Smooth muscle cell (in vitro differentiated cells): ENCODE results near the gene TAGAP. TPM values are rescaled to one million over a fixed set of nuclear protein-coding genes. Genes with fewer than 3 reads are reported as not detected.

Experiments
- DNase-seq: peaks from one replicate; lab custom pipeline; 2025; ENCODE audit not compliant: unreplicated experiment; lab: John Stamatoyannopoulos, UW
- H2AFZ ChIP-seq: fragments of 200-600 bp; sonication (generic); 2 replicates; pipeline ENCODE4 v1.6.0; 2016; ENCODE audit warnings: antibody characterized with exemption, low read depth, mild to moderate bottlenecking
- H3F3A ChIP-seq: fragments of 200-600 bp; sonication (generic); 2 replicates; pipeline ENCODE4 v1.6.0; 2017; ENCODE audit warnings: antibody characterized with exemption, low read depth
- H3K27ac ChIP-seq: fragments of 200-600 bp; sonication (generic); 2 replicates; pipeline ENCODE4 v1.5.1; 2016; ENCODE audit warnings: low read depth, mild to moderate bottlenecking
- H3K27me3 ChIP-seq: fragments of 200-600 bp; sonication (generic); 2 replicates; pipeline ENCODE4 v1.6.1; 2016; ENCODE audit warnings: low read depth, mild to moderate bottlenecking
- H3K36me3 ChIP-seq: fragments of 200-600 bp; sonication (generic); 2 replicates; pipeline ENCODE4 v1.5.1; 2016; ENCODE audit warnings: low read depth
- H3K4me1 ChIP-seq: fragments of 200-600 bp; sonication (generic); 2 replicates; pipeline ENCODE4 v1.5.1; 2016; ENCODE audit warnings: low read depth
- H3K4me2 ChIP-seq: fragments of 200-600 bp; sonication (generic); 2 replicates; pipeline ENCODE4 v1.6.0; 2016; ENCODE audit warnings: mild to moderate bottlenecking
- H3K4me3 ChIP-seq: fragments of 200-600 bp; sonication (generic); 2 replicates; pipeline ENCODE4 v1.5.1; 2016; ENCODE audit warnings: mild to moderate bottlenecking
- H3K79me2 ChIP-seq: fragments of 200-600 bp; sonication (generic); 2 replicates; pipeline ENCODE4 v1.6.0; 2016; ENCODE audit warnings: low read depth, mild to moderate bottlenecking
- H3K9ac ChIP-seq: fragments of 200-600 bp; sonication (generic); 2 replicates; pipeline ENCODE4 v1.6.0; 2016; ENCODE audit warnings: low read depth
- H3K9me3 ChIP-seq: fragments of 200-600 bp; sonication (generic); replicated peaks from 2 replicates; pipeline ENCODE4 v1.5.1; 2016; ENCODE audit warnings: low read depth
- H4K20me1 ChIP-seq: fragments of 200-600 bp; sonication (generic); 2 replicates; pipeline ENCODE4 v1.6.0; 2016; ENCODE audit warnings: low read depth
- WGBS: methylation state at CpG from one replicate; pipeline ENCODE4 v1.1.7; 2016; ENCODE audit warnings: low lambda C conversion rate; 5-methylcytosine and 5-hydroxymethylcytosine counted together
- polyA plus RNA-seq: library from polyadenylated mRNA; unstranded; fragments of >200 nt; fragmentation: Nextera tagmentation; extraction: Ambion mirVana; gene quantifications from 2 replicates; pipeline ENCODE4 v1.2.1, GENCODE V29; 2016
- total RNA-seq: library from RNA; depleted of rRNA; stranded (reverse); fragments of >200 nt; gene quantifications from 2 replicates; pipeline ENCODE4 v1.2.3, GENCODE V29; 2014
- TF ChIP-seq, protein P1 (sequence below): fragments of 200-600 bp; sonication (generic); IDR thresholded peaks from 2 replicates; pipeline ENCODE4 v1.5.1; 2017; ENCODE audit warnings: borderline replicate concordance, mild to moderate bottlenecking, antibody characterized with exemption; ENCODE audit not compliant: insufficient read depth, poor library complexity, severe bottlenecking

The TAGAP gene
- total and polyA plus RNA-seq, 2 experiments from 2014 or later = not detected

DNA sequence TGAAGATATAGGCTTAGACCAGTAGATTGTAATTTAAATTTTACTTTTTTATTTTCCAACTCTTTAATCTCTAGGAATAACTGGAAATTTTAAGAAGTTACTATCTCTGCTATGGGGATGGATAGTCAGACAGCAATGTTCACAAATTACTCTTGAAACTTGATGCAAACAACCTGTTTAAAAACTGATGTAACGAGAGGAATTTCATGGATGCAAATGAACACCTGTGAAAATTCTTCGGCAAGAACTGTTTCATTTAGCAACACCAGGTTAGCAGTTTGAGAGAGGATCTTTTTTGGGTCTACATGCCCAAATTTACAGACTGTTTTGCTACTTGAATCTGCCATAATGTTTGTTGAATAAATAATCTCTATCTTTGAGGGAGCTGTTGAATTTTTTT lies 24.8 kb downstream of the TAGAP start:
- Histone ChIP-seq H4K20me1 (no peaks in the 10 kb centered on the region), H3F3A (no peaks in the 10 kb centered on the region), H3K36me3 (no peaks in the 10 kb centered on the region), H3K4me2 (no peak overlapping the region), H3K9ac (no peak overlapping the region), H3K4me3 (no peak overlapping the region), H3K27me3 (no peaks in the 10 kb centered on the region), H3K9me3 (no peaks in the 10 kb centered on the region), H3K27ac (no peak overlapping the region), H3K4me1 (no peaks in the 10 kb centered on the region), H2AFZ (no peak overlapping the region), H3K79me2 (no peaks in the 10 kb centered on the region)
- 93% methylated on average over 2 of the region's 2 CpGs for WGBS
- TF ChIP-seq, protein P1, sequence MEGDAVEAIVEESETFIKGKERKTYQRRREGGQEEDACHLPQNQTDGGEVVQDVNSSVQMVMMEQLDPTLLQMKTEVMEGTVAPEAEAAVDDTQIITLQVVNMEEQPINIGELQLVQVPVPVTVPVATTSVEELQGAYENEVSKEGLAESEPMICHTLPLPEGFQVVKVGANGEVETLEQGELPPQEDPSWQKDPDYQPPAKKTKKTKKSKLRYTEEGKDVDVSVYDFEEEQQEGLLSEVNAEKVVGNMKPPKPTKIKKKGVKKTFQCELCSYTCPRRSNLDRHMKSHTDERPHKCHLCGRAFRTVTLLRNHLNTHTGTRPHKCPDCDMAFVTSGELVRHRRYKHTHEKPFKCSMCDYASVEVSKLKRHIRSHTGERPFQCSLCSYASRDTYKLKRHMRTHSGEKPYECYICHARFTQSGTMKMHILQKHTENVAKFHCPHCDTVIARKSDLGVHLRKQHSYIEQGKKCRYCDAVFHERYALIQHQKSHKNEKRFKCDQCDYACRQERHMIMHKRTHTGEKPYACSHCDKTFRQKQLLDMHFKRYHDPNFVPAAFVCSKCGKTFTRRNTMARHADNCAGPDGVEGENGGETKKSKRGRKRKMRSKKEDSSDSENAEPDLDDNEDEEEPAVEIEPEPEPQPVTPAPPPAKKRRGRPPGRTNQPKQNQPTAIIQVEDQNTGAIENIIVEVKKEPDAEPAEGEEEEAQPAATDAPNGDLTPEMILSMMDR = no peak
- DNase-seq = no peak

DNA sequence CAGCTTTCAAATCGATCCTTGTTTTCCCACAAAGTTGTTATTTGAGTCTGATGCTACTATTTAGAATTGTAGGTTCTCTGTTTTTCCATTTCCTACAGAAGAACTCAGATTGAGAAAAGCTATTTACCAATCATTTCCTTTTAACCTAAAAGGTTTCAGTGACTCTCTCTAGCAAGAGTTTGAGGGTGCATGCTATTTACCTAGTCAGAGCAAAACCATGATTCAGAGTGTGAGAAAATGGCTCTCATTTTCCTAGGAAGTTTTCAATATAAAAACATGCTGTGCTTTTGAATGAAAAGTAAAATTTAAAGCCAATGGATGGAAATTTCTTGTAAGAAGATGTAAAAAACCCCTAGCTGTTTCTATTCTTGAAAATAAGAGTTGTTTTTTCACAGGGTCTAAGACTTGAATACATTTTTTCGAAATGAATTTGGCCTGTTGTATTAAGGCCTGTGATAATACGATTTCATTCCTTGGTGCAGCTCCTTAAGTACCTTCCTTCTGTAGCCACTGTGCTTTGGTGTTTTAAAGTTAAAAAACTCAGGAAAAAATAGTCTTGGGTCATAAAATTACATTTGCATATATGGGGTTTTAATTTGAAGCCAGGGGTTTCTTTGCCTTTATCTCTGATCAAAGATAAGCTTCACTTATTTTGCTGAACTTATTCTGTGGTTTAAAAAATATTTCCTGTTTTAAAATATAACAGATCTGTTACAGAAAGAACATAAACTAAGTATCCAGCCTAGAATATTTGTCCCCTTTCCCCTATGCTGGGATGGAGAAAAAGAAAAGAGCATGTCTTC lies 26.8 kb downstream of the TAGAP start:
- H3K4me3 ChIP-seq = no peak overlapping the region
- H3K9ac ChIP-seq = no peak overlapping the region
- H3K9me3 ChIP-seq = no peaks in the 10 kb centered on the region
- no peak overlapping the region for H2AFZ ChIP-seq
- no peaks in the 10 kb centered on the region for H3K4me1 ChIP-seq
- no peaks in the 10 kb centered on the region for H3K27me3 ChIP-seq
- H3K36me3 ChIP-seq = no peaks in the 10 kb centered on the region
- no peak for DNase-seq
- no peak overlapping the region for H3K27ac ChIP-seq
- H3K79me2 ChIP-seq = no peaks in the 10 kb centered on the region
- no peak overlapping the region for H3K4me2 ChIP-seq
- WGBS = 83% methylated on average over 3 of the region's 3 CpGs
- no peaks in the 10 kb centered on the region for H3F3A ChIP-seq
- TF ChIP-seq, protein P1 = no peak
- H4K20me1 ChIP-seq = no peaks in the 10 kb centered on the region

DNA sequence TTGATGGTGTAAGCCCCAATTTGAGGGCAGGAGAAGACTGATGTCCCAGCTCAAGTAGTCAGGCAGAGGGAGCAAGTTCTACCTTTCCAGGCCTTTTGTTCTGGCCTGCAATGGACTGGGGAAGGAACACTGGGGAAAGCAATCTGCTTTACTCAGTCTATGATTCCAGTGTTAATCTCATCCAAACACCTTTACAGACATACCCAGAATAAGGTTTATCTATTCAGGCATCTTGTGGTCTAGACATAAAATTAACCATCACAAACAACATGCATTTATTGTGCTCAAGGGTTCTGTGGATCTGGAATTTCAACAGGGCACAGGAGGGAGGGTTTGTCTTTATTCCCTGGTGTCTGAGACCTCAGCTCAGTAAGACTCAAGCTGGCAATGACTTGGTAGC lies 30.4 kb downstream of the TAGAP start:
- H3K4me3 ChIP-seq = no peak overlapping the region
- H2AFZ ChIP-seq = no peak overlapping the region
- H3K9me3 ChIP-seq = no peaks in the 10 kb centered on the region
- no peaks in the 10 kb centered on the region for H3K79me2 ChIP-seq
- H3K27me3 ChIP-seq = no peaks in the 10 kb centered on the region
- no peak overlapping the region for H3K4me2 ChIP-seq
- DNase-seq = no peak
- H4K20me1 ChIP-seq = no peaks in the 10 kb centered on the region
- H3K4me1 ChIP-seq = no peaks in the 10 kb centered on the region
- TF ChIP-seq, protein P1 = no peak
- no peaks in the 10 kb centered on the region for H3F3A ChIP-seq
- H3K9ac ChIP-seq = no peak overlapping the region
- H3K36me3 ChIP-seq = no peaks in the 10 kb centered on the region
- H3K27ac ChIP-seq = no peak overlapping the region

DNA sequence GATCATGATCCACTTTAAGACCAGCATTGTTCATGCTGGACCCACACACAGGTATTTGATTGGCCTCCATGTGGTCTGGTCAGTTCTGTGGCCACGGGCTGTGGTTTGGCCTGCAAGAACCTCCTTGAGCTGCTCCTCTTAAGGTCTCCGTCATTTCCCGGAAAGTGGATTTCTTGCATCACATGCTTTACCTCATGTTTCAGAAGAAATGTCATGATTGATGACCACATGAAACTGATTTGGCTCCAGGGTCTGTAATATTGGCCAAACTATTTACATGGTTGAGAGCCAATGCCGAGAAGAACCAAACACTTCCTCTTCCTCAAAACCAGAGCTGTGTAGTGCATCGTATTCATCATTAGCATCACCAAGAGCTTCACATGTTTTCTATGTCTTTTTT lies 31.6 kb downstream of the TAGAP start:
- H3K4me1 ChIP-seq = no peaks in the 10 kb centered on the region
- no peaks in the 10 kb centered on the region for H3K9me3 ChIP-seq
- H3K36me3 ChIP-seq = no peaks in the 10 kb centered on the region
- no peaks in the 10 kb centered on the region for H4K20me1 ChIP-seq
- H3K27ac ChIP-seq = no peak overlapping the region
- H3K4me3 ChIP-seq = no peak overlapping the region
- TF ChIP-seq, protein P1 = no peak
- DNase-seq = no peak
- H3K79me2 ChIP-seq = no peaks in the 10 kb centered on the region
- no peak overlapping the region for H2AFZ ChIP-seq
- H3K27me3 ChIP-seq = no peaks in the 10 kb centered on the region
- no peak overlapping the region for H3K9ac ChIP-seq
- H3F3A ChIP-seq = no peaks in the 10 kb centered on the region
- WGBS = 96% methylated on average over 5 of the region's 5 CpGs
- H3K4me2 ChIP-seq = no peak overlapping the region
